Ectodermal cell (in vitro differentiated cells): Measurements from ENCODE around the gene PPM1F.

Experiments
- H3K27ac ChIP-seq: 2 replicates; pipeline ENCODE4 v1.7.0; 2013; ENCODE audit warnings: mild to moderate bottlenecking, low read depth, low read length; ENCODE audit not compliant: insufficient read depth, poor library complexity, severe bottlenecking
- H3K27me3 ChIP-seq: 2 replicates; pipeline ENCODE4 v1.7.0; 2013; ENCODE audit warnings: mild to moderate bottlenecking, low read length; ENCODE audit not compliant: insufficient read depth, control insufficient read depth, poor library complexity, severe bottlenecking
- H3K36me3 ChIP-seq: one replicate; pipeline ENCODE4 v1.7.0; 2013; ENCODE audit warnings: low read length; ENCODE audit not compliant: control insufficient read depth, insufficient read depth
- H3K4me1 ChIP-seq: one replicate; pipeline ENCODE4 v1.7.0; 2013; ENCODE audit warnings: low read length; ENCODE audit not compliant: control insufficient read depth, insufficient read depth
- H3K4me3 ChIP-seq: 2 replicates; pipeline ENCODE4 v1.7.0; 2013; ENCODE audit warnings: low read depth, low read length, control low read depth; ENCODE audit not compliant: insufficient read depth
- H3K9me3 ChIP-seq: 2 replicates; pipeline ENCODE4 v1.7.0; 2013; ENCODE audit warnings: mild to moderate bottlenecking, low read length, moderate library complexity; ENCODE audit not compliant: control insufficient read depth
- WGBS, 2 experiments: methylation state at CpG; one replicate each; pipeline ENCODE4 v1.1.7; 2013; ENCODE audit warnings: missing lambda C conversion rate in 2 of 2; 5-methylcytosine and 5-hydroxymethylcytosine counted together

Gene PPM1F

DNA sequence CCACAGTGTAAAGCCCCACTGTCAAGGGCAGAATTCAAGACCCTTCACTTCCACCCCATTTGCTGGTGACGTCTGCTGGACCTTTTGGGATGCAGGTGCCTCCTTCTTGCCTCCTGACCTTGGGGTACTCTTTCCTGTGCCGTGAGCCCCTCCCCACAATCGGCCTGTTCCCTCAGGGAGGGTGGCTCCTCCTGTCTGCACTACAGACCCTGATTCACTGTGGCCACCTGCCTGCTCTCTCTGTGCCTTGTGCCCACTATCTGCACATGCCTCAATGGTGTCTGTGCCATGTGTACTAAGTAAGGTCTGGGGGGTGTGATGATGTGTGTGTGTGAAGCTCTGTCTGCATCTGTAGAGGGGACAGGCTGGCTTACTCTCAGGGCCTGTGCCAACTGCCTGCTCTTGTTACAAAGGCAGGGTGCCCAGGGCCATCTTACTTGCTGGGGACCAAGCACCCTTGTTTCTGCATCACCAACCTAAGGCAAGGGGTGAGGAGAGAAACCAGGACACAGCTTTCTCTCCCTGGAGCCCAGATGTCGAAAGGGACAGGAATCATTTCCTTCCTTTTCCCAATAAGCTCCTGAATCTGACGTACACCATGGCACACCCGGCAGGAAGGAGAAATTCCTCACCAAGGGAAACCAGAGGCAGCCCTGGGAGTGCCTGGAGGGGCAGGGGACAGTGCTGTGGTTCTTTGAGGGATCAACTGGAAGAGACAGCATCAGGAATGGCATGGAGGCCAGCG is 3.7 kb downstream of the PPM1F start:
- Histone ChIP-seq H3K27me3 (peaks cover 9% of the 10 kb centered on the region), H3K36me3 (peaks cover 3% of the 10 kb centered on the region), H3K4me1 (peaks cover 9% of the 10 kb centered on the region), H3K4me3 (no peak overlapping the region), H3K9me3 (no peaks in the 10 kb centered on the region), H3K27ac (no peak overlapping the region)
- WGBS, 2 experiments, result 87 to 91% methylated on average over 7 of the region's 7 CpGs

DNA sequence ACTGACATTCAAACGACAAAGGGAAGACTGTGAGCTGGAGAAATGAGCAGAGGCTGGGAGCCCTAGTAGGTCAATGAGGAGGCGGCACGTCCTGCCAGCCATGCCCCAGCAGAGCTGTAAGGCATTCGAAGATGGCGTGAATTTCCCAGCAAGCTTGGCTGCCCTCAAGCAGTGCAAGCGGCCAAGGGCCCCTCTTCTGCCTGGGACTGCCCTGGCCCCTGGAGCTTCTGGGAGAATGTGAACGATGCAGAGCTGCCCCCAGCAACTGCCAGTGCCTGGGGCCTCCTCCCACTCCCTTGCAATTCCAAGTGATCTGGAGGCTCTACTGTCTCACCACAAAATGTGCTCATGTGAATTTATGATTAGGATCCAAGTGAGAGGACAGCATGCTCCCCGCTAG is 4.3 kb downstream of the PPM1F start:
- Histone ChIP-seq H3K27ac (no peak overlapping the region), H3K9me3 (no peaks in the 10 kb centered on the region)
- WGBS, 2 experiments, result 86 to 89% methylated on average over 8 of the region's 8 CpGs

DNA sequence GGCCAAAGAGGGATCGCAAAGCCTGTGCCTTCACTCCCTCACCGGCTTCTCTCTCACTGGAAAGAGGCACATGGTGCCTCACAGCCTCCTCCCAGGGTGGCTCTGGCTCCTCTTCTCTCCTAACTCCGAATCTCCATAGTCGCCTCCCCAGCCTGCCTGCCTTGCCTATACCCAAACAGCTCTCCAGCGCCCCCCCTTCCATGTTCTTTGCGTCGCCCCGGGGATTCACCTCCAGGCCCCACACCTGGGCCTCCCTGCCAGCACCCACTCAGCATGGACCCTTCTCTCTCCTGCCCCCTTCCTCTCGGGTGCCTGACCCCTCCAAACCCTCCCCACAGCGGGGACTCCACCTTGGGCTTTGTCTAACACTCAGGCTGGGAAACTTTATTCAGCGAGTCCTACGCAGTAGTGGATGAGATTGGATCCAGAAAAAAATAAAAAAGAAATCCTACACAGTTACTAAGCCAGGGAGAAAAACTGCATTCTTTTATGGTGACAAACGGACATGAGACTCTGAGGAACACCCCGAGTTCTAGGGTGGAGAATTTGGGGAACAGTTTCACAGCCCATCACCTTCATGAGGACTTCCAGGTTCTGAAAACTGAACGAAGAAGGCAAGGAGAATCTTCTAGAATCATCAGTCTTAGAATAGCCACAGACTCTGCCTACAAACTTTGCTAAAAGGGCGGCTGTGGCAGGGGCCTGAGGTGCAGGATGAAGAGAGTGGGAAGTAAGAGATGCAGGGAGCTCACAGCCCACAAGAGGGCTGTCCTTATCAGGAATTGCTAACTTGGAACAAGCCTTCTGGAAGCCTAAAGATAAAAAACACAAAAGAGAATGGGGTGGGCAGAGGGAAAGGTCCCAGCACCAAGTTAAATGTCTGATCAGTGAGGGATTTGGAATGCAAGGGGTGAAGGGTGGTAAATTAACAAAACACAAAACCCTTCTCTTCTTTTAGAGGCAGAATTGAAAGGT is 5.3 kb downstream of the PPM1F start:
- H3K4me1 ChIP-seq, result peaks cover 9% of the 10 kb centered on the region
- no peak overlapping the region for H3K27ac ChIP-seq
- peaks cover 9% of the 10 kb centered on the region for H3K27me3 ChIP-seq
- H3K4me3 ChIP-seq, result no peak overlapping the region
- no peaks in the 10 kb centered on the region for H3K9me3 ChIP-seq
- peaks cover 3% of the 10 kb centered on the region for H3K36me3 ChIP-seq
- 68 to 70% methylated on average over 16 of the region's 16 CpGs for WGBS, 2 experiments

More for the DNA sequence above, 4.3 kb downstream of the PPM1F start:
- H3K27me3 ChIP-seq, result peaks cover 9% of the 10 kb centered on the region
- H3K36me3 ChIP-seq, result peaks cover 3% of the 10 kb centered on the region
- peaks cover 9% of the 10 kb centered on the region for H3K4me1 ChIP-seq
- no peak overlapping the region for H3K4me3 ChIP-seq

DNA sequence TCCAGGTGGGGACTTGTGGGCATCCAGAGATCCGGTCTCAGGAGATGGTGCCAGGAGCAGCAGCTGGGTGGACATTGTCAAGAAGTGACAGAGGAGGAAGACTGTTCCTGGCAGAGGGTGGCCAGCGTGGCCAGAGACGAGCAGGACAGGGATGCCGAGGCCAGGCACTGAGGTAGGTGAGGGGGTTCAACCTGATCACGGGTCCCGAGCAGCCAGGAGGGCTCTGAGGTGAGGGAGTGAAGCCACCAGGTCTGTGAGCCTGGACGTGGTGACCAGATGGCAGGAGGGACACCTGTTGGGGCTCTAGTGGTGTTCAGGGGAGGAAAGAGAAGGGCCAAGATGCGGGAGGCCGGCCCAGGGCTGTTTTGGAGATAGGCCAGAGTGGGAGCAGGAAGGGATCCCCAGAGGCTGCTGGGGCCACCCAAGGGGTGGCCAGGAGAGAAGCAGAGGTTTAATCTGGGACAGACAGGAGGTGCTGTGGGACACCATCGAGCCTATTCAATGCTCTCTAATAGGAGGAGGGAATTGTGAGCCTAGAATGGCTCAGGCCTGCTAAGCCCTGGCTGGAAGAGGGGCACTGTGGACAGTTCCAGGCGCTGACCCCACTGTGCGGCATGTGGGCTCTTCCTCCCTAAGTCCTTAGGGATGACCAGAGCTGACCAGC is 6.3 kb downstream of the PPM1F start:
- peaks cover 2% of the 10 kb centered on the region for H3K27me3 ChIP-seq
- H3K9me3 ChIP-seq, result no peaks in the 10 kb centered on the region
- H3K27ac ChIP-seq, result no peak overlapping the region
- H3K4me3 ChIP-seq, result no peak overlapping the region
- peaks cover 9% of the 10 kb centered on the region for H3K4me1 ChIP-seq
- peaks cover 3% of the 10 kb centered on the region for H3K36me3 ChIP-seq
- 92% methylated on average over 12 of the region's 12 CpGs for WGBS, 2 experiments

DNA sequence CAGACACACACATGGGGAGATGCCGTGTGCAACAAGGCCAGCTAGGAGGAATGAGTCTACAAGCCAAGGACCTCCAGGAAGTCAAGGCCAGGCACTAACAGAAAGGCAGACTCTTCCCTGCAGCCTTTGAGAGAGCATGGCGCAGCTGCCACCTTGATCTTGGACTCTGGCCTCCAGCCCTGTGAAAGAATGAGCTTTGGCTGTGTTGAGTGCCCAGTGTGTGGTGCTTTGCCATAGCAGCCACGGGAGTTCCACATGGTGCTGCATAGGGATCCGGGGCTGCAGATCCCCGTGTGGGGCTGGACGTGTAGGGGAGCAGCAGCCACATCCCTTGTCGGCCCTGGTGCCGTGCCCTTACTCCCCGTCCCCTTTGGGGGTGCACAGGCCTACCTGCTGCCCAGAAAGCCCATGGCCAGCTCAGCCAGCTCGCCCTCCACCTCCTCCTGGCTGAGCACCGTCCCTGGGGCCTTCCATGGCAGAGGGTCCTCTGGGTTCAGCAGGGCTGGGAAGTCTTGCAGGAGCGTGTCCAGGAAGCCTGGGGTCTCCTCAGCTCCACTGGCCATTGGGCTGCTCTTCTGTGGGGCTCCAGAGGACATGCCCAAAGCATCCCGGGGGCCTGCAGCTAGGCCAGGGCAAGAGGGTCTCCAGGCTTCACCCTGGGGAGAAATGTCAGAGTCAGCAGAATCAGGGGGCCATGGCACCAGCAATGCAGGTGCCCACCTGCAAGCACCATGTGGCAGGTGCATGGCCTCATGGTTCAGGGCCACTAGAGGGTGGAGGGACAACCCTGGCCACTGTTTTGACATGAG is 7.0 kb downstream of the PPM1F start:
- Histone ChIP-seq H3K4me3 (no peak overlapping the region), H3K9me3 (no peaks in the 10 kb centered on the region), H3K27me3 (no peaks in the 10 kb centered on the region), H3K4me1 (peaks cover 9% of the 10 kb centered on the region), H3K27ac (no peak overlapping the region), H3K36me3 (peaks cover 3% of the 10 kb centered on the region)
- 94% methylated on average over 13 of the region's 13 CpGs for WGBS, 2 experiments

- Histone ChIP-seq H3K27ac (no peak overlapping the region), H3K36me3 (peaks cover 3% of the 10 kb centered on the region), H3K4me3 (no peak overlapping the region), H3K27me3 (no peaks in the 10 kb centered on the region), H3K9me3 (no peaks in the 10 kb centered on the region), H3K4me1 (peaks cover 9% of the 10 kb centered on the region)
- 91 to 93% methylated on average over 7 of the region's 7 CpGs for WGBS, 2 experiments
Measured at GRCh38 chr22:21944871-21945270, 7.8 kb downstream of the PPM1F start.

GRCh38 chr22:21943571-21944448 is 8.8 kb downstream of the PPM1F start:
- Histone ChIP-seq H3K27ac (no peak overlapping the region), H3K4me1 (peaks cover 9% of the 10 kb centered on the region), H3K9me3 (no peaks in the 10 kb centered on the region), H3K36me3 (peaks cover 3% of the 10 kb centered on the region), H3K27me3 (no peaks in the 10 kb centered on the region), H3K4me3 (no peak overlapping the region)
- WGBS, 2 experiments, result 92 to 95% methylated on average over 18 of the region's 18 CpGs

- no peaks in the 10 kb centered on the region for H3K27me3 ChIP-seq
- H3K4me1 ChIP-seq, result peaks cover 7% of the 10 kb centered on the region
- no peak overlapping the region for H3K27ac ChIP-seq
- 90% methylated on average over 19 of the region's 19 CpGs for WGBS, 2 experiments
- H3K36me3 ChIP-seq, result peaks cover 3% of the 10 kb centered on the region
- no peak overlapping the region for H3K4me3 ChIP-seq
- H3K9me3 ChIP-seq, result no peaks in the 10 kb centered on the region
Measured at GRCh38 chr22:21942407-21943343, 10.0 kb downstream of the PPM1F start.
